ENCODE data around the gene FNBP1.

- TF ChIP-seq CTCF (IDR thresholded peaks at IDR 0.05) (no peak), EZH2 (IDR thresholded peaks at IDR 0.05; ENCODE audit: borderline replicate concordance, insufficient read depth, low read depth, low read length, poor library complexity, severe bottlenecking) (no peak)
Observed at GRCh38 chr9:130040984-130041647, 1.9 kb downstream of the FNBP1 start.

All from B cell (primary cell).